Right kidney (tissue), 9 donors: ENCODE measurements around the gene DDX5.

Experiments
- DNase-seq: peaks from one replicate; pipeline ENCODE4 v3.0.0-alpha.2; 2016
- long read RNA-seq, 8 donors: transcript quantifications; one replicate each; lab custom pipeline, GENCODE V29; 2026

Gene DDX5
- long read RNA-seq, donor 1, transcript DDX5-233 (2 exons, 699 nt) = minor isoform, 12 of 300 reads
- long read RNA-seq, donor 1, transcript DDX5-215 (12 exons, 3,558 nt) = minor isoform, 27 of 300 reads
- long read RNA-seq, donor 1, transcript DDX5-201 (13 exons, 2,554 nt) = major isoform, 98 of 300 reads
- long read RNA-seq, donor 1, partial matches to known transcripts = 145 of 300 reads
- long read RNA-seq, donor 1, other reads (novel, unspliced or antisense) = 6 of 300 reads
- long read RNA-seq, donor 2, transcript DDX5-201 (13 exons, 2,554 nt) = major isoform, 55 of 112 reads
- long read RNA-seq, donor 2, partial matches to known transcripts = 46 of 112 reads
- long read RNA-seq, donor 2, other reads (novel, unspliced or antisense) = 0 of 112 reads
- long read RNA-seq, donor 3, transcript DDX5-201 (13 exons, 2,554 nt) = major isoform, 49 of 236 reads
- long read RNA-seq, donor 3, transcript DDX5-233 (2 exons, 699 nt) = minor isoform, 9 of 236 reads
- long read RNA-seq, donor 3, partial matches to known transcripts = 169 of 236 reads
- long read RNA-seq, donor 3, other reads (novel, unspliced or antisense) = 0 of 236 reads
- long read RNA-seq, donor 4, transcript DDX5-233 (2 exons, 699 nt) = minor isoform, 10 of 253 reads
- long read RNA-seq, donor 4, transcript DDX5-215 (12 exons, 3,558 nt) = minor isoform, 12 of 253 reads
- long read RNA-seq, donor 4, transcript DDX5-201 (13 exons, 2,554 nt) = major isoform, 87 of 253 reads
- long read RNA-seq, donor 4, partial matches to known transcripts = 136 of 253 reads
- long read RNA-seq, donor 4, other reads (novel, unspliced or antisense) = 0 of 253 reads
- long read RNA-seq, donor 5, transcript DDX5-233 (2 exons, 699 nt) = minor isoform, 17 of 230 reads
- long read RNA-seq, donor 5, transcript DDX5-201 (13 exons, 2,554 nt) = major isoform, 117 of 230 reads
- long read RNA-seq, donor 5, transcript DDX5-215 (12 exons, 3,558 nt) = minor isoform, 14 of 230 reads
- long read RNA-seq, donor 5, partial matches to known transcripts = 72 of 230 reads
- long read RNA-seq, donor 5, other reads (novel, unspliced or antisense) = 0 of 230 reads
- long read RNA-seq, donor 6, transcript DDX5-215 (12 exons, 3,558 nt) = minor isoform, 5 of 177 reads
- long read RNA-seq, donor 6, transcript DDX5-201 (13 exons, 2,554 nt) = major isoform, 67 of 177 reads
- long read RNA-seq, donor 6, transcript DDX5-233 (2 exons, 699 nt) = minor isoform, 5 of 177 reads
- long read RNA-seq, donor 6, partial matches to known transcripts = 94 of 177 reads
- long read RNA-seq, donor 6, other reads (novel, unspliced or antisense) = 0 of 177 reads
- long read RNA-seq, donor 7 = 0 reads
- long read RNA-seq, donor 8, transcript DDX5-201 (13 exons, 2,554 nt) = major isoform, 102 of 216 reads
- long read RNA-seq, donor 8, transcript DDX5-233 (2 exons, 699 nt) = minor isoform, 6 of 216 reads
- long read RNA-seq, donor 8, transcript DDX5-215 (12 exons, 3,558 nt) = minor isoform, 7 of 216 reads
- long read RNA-seq, donor 8, partial matches to known transcripts = 95 of 216 reads
- long read RNA-seq, donor 8, other reads (novel, unspliced or antisense) = 0 of 216 reads

- peak; percentile 92 for DNase-seq
Measured at GRCh38 chr17:64506201-64506575, at the start of gene DDX5. Gene DDX5 (minus strand): TSS chr17:64506289. CDS start chr17:64506119, 170 bp downstream.

DNA sequence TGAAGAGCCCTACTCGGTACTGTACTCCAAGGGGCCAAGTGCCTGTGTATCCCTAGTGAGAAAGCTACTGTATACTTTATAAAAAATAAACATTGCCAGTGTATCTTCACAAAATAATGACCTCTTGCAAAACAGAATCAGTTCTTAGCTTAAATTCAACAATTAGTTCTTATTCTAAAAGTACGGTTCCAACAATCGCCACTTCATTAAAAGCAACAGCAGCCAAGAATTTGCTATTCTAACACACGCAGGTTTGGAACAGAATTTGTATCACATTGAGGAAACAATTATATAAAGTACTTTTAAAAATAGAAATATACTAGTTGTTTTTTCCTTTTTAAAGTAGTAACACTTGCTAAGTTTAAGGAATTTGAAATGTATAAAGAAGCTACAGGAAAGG is 49.2 kb upstream of the DDX5 start:
- DNase-seq = no peak

GRCh38 chr17:64554028-64554637 is 48.0 kb upstream of the DDX5 start:
- DNase-seq = no peak

- no peak for DNase-seq
Measured at GRCh38 chr17:64551461-64551860, 45.4 kb upstream of the DDX5 start.

DNA sequence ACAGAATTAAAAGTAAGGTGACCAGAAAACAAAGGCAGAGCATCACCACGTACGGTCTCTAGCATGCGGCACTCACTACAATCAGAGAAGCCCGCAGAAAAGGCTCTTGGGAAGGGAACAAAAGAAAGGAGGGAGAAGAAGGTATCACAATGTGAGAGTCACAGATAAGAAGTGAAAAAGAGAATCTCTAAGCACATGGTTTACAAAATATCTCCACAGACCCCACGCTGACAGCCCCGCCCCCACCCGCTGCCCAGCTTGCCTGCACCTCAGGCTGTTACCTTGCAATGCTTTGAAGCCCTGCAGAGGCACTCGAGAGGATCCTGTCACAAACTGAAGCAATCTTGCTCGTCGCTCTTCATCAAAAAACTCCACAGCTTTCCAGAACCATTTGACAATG is 41.2 kb upstream of the DDX5 start:
- DNase-seq = no peak

GRCh38 chr17:64546716-64547115 is 40.6 kb upstream of the DDX5 start:
- no peak for DNase-seq

DNA sequence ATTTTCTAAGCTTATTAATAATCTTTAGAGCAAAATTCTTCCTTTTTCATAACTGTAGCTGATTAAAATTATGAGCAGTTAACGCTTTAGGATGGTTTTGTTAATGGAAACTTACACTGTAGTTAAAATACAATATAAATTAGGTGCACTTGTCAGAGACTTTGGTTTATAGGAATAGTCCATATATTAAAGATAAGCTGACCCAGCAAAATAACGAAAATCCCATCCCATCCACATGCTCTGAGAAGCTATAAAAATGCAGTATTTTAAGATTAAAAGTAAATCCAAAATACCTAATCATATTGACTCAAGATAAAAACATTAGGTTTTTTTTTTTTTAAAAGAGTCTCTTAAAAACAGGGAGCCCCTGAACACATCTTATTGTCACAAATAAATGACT is 38.7 kb upstream of the DDX5 start:
- no peak for DNase-seq

DNA sequence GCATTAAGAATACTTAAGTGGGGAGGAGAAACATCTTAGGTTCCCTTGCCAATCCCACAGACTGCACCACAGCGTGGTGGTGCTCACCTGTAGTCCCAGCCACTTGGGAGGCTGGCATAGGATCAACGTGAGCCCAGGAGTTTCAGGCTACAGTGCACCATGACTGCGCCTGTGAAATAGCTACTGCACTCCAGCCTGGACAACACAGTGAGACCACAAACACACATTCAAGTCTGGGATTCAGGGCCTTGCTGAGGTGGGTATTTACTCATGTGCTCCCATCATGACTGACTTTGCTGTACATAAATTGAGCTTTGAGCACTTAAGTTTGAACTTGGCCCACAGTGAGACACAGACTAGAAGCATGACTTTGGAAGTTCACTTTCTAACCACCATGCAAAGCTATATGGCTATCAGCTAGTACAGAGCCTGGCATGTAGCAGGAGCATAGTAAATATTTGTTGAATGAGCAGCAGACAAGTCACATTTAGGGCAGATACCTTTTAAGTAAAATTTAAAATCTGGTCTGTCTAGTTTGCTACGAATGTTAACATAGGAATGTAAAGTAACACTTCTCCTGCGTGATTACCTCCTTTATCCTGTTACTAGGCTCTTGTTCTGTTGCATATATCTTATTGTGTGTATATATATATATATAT is 34.2 kb upstream of the DDX5 start:
- DNase-seq = no peak

- DNase-seq = no peak
Measured at GRCh38 chr17:64538508-64539130, 32.5 kb upstream of the DDX5 start.

DNA sequence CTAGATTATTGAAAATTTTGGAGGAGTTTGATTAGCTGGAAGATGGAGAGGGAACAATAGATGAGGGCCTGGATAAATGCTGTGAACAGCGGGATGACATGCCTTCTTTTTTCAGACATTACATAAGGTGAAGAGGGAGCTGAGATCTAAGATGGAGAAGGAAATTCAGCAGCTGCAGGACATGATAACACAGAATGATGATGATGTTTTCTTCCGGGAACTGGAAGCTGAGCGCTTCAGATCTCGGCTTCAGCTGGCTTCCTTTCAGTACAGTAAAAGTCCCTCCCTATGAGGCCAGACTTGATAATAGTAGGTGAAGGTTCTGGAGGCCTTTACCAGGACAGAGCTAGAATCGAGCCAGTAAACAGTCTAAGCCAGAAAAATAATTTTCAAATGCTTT is 31.4 kb upstream of the DDX5 start:
- DNase-seq = no peak

DNA sequence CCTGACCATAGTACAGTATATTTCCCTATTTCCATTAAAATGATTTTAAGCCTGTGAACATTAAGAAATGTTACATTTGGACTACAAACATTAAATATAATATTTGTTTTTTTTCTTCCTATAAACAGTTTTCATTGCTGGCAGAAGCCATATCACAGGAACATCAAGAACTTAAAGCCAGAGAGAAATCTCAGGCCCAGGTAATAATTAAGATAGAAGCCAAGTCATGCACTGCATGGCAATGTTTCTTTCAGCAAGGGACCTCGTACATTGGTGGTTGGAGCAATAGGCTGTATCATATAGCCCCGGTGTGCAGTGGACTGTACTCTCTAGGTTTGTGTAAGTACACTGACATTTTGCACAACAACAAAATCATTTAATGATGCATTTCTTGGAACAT is 30.8 kb upstream of the DDX5 start:
- DNase-seq = no peak

DNA sequence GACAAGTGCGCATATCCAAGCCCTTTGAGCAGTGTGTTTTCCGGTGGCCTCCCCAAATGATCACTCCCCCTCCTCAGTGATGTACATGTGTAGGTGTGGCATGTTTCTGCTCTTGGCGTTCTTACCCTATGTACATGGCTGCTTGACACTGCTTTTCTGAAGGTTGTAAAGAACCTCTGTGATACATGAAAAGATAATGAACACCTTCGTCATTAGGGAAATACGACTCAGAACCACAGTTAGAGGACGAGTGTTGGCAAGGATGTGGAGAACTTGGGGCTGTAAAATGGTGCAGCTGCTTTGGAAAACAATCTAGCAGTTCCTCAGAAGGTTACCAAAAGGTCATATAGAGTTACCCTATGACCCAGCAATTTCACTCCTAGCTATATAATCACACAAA is 29.3 kb upstream of the DDX5 start:
- DNase-seq = no peak

GRCh38 chr17:64534187-64534586 is 28.1 kb upstream of the DDX5 start:
- no peak for DNase-seq

- no peak for DNase-seq
Measured at GRCh38 chr17:64533784-64534183, 27.7 kb upstream of the DDX5 start.

DNA sequence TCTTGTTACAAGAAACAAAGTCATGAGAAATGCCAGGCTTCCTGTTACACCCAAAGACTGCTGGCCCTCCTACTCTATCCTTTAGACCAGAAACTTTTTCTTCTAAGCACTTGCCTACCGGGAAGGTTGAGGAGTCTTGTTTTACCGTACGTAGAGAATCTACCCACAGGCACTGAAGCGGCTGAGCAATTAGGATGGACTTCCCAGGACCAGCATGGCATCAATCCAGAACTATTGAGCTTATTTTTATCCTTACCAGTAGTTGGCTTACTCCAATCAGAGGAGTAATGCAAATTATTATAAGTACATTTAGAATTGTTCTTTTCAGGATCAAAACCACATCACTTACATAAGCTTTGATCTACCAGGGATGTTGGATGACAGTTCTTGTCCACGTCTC is 26.3 kb upstream of the DDX5 start:
- no peak for DNase-seq

DNA sequence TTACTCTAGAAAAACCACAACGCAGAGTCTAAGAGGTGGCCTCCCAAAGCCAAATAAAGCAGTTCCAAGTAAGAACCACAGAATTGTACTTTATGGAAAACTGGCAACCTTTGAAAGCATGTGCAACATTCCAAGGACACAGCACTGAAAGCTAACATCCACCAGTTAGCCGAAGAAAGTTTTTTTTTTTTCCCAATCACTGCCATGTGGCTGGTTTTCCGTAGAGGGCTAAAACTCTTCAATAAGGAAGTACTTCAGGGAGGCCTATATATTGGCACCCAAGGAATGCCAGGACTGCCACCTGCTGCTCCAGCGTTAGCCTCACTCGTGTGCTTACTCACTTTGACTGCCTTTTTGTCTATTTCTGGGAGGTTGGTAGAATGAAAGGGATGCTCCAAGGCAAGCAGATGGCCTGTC is 25.9 kb upstream of the DDX5 start:
- DNase-seq = no peak

- no peak for DNase-seq
Measured at GRCh38 chr17:64529221-64529620, 23.1 kb upstream of the DDX5 start.

- DNase-seq = no peak
Measured at GRCh38 chr17:64527914-64528313, 21.8 kb upstream of the DDX5 start.

DNA sequence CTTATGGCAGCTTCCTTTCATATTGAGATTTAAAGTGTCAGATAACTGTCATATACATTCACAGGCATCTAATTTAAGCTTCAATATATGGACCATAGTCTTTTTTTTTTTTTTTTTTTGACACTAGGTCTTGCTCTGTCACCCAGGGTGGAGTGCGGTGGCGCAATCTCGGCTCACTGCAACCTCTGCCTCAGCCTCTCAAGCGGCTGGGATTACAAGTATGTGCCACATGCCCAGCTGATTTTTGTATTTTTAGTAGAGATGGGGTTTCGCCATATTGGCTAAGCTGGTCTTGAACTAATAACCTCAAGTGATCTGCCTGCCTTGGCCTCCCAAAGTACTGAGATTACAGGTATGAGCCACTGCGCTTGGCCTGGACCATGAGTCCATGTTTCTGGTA is 14.3 kb upstream of the DDX5 start:
- no peak for DNase-seq

DNA sequence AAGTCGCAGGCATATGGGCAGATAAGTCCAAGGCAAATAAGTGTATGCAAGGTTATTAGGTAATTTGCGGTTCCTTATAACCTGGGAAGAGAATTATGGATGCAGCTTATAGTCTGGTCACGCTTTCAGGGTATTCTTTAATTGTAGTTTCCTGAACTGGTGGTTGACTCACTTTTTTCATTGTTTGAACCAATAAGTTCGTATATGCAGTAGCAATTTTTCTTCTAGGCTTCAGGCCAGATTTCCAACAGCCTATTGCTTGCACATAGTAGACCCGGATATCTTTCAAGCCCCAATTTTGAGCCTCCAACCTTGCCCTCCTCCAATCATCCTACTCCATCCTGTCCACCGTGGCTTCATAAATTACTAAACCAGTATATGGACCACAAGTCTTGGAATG is 13.5 kb upstream of the DDX5 start:
- DNase-seq = no peak

- no peak for DNase-seq
Measured at GRCh38 chr17:64515829-64516228, 9.7 kb upstream of the DDX5 start.
